HG02798 (cell line): ENCODE results near the gene ZBTB6.

Experiments
- ATAC-seq: cut with Tn5 transposase; IDR thresholded peaks from one replicate; pipeline ENCODE4 v1.9.1; 2021; ENCODE audit warnings: mild to moderate bottlenecking; ENCODE audit not compliant: unreplicated experiment, poor library complexity

ZBTB6 gene

GRCh38 chr9:122912964-122913673 lies at the start of gene ZBTB6:
ZBTB6 (minus strand) TSS chr9:122913323; CDS start chr9:122912072, 1,251 bp downstream.
- ATAC-seq: peak; percentile 98

GRCh38 chr9:122961139-122961538 lies 48.0 kb upstream of the ZBTB6 start:
- ATAC-seq: no peak

GRCh38 chr9:122955961-122956360 lies 42.8 kb upstream of the ZBTB6 start:
- ATAC-seq: no peak

- ATAC-seq: no peak
Measured at GRCh38 chr9:122954253-122954691, 41.1 kb upstream of the ZBTB6 start.

GRCh38 chr9:122951056-122951455 lies 37.9 kb upstream of the ZBTB6 start:
- no peak for ATAC-seq

- no peak for ATAC-seq
Measured at GRCh38 chr9:122950263-122950662, 37.1 kb upstream of the ZBTB6 start.

GRCh38 chr9:122949696-122950095 lies 36.6 kb upstream of the ZBTB6 start:
- ATAC-seq: no peak

- no peak for ATAC-seq
Measured at GRCh38 chr9:122948313-122948712, 35.2 kb upstream of the ZBTB6 start.

GRCh38 chr9:122946461-122947005 lies 33.4 kb upstream of the ZBTB6 start:
- ATAC-seq: no peak

- no peak for ATAC-seq
Measured at GRCh38 chr9:122944960-122945888, 32.1 kb upstream of the ZBTB6 start.

GRCh38 chr9:122941582-122942234 lies 28.6 kb upstream of the ZBTB6 start:
- no peak for ATAC-seq

- peak; percentile 99 for ATAC-seq
Measured at GRCh38 chr9:122940749-122941581, 27.8 kb upstream of the ZBTB6 start, which contains the start of gene RABGAP1. RABGAP1 (plus strand) TSS chr9:122941020; CDS start chr9:122957060, 16,040 bp downstream.

GRCh38 chr9:122940454-122940748 lies 27.3 kb upstream of the ZBTB6 start:
- ATAC-seq: no peak

- no peak for ATAC-seq
Measured at GRCh38 chr9:122939601-122940000, 26.5 kb upstream of the ZBTB6 start.

GRCh38 chr9:122936883-122937282 lies 23.8 kb upstream of the ZBTB6 start:
- no peak for ATAC-seq

- no peak for ATAC-seq
Measured at GRCh38 chr9:122936464-122936863, 23.3 kb upstream of the ZBTB6 start.

GRCh38 chr9:122931226-122932121 lies 18.4 kb upstream of the ZBTB6 start, which contains the start of gene ZBTB26:
ZBTB26 (minus strand) TSS chr9:122931512; CDS start chr9:122919934, 11,578 bp downstream.
- ATAC-seq: peak; percentile 97

GRCh38 chr9:122930541-122931225 lies 17.6 kb upstream of the ZBTB6 start:
- ATAC-seq: no peak
